GM23338 (cell line): ENCODE data around the gene C10orf105. TPM values are rescaled to one million over a fixed set of nuclear protein-coding genes. Genes with fewer than 3 reads are reported as not detected.
A peak's percentile ranks its signal among the peaks of the same experiment; 100 is the strongest.

Experiments
- ATAC-seq: fragments of 200-7000 bp; cut with Tn5 transposase; 3 replicates; pipeline ENCODE4 v1.9.1; 2020
- DNase-seq: peaks from one replicate; pipeline ENCODE4 v3.0.0-alpha.2; 2015; ENCODE audit warnings: low spot score
- H2AFZ ChIP-seq: fragments of 200-600 bp; sonication (generic); 2 replicates; pipeline ENCODE4 v1.8.0; 2016; ENCODE audit warnings: antibody characterized with exemption, mild to moderate bottlenecking, moderate library complexity
- H3F3A ChIP-seq: fragments of 200-600 bp; sonication (generic); replicated peaks from 2 replicates; pipeline ENCODE4 v1.8.0; 2017; ENCODE audit warnings: antibody characterized with exemption, mixed run types, low read depth
- H3K27ac ChIP-seq: fragments of 200-600 bp; sonication (generic); 2 replicates; pipeline ENCODE4 v1.6.1; 2016; ENCODE audit warnings: low read depth
- H3K27me3 ChIP-seq: fragments of 200-600 bp; sonication (generic); 2 replicates; pipeline ENCODE4 v1.8.0; 2016; ENCODE audit warnings: mild to moderate bottlenecking, mixed run types, moderate library complexity; ENCODE audit not compliant: insufficient read depth
- H3K36me3 ChIP-seq: fragments of 200-600 bp; sonication (generic); 2 replicates; pipeline ENCODE4 v1.8.0; 2016; ENCODE audit warnings: mild to moderate bottlenecking; ENCODE audit not compliant: insufficient read depth
- H3K4me1 ChIP-seq: fragments of 200-600 bp; sonication (generic); 2 replicates; pipeline ENCODE4 v1.8.0; 2016; ENCODE audit warnings: mild to moderate bottlenecking, moderate library complexity; ENCODE audit not compliant: insufficient read depth
- H3K4me2 ChIP-seq: fragments of 200-600 bp; sonication (generic); 2 replicates; pipeline ENCODE4 v1.7.1; 2017; ENCODE audit warnings: mixed run types
- H3K4me3 ChIP-seq: fragments of 200-600 bp; sonication (generic); 2 replicates; pipeline ENCODE4 v1.6.1; 2016; ENCODE audit warnings: mixed run types
- H3K79me2 ChIP-seq: fragments of 200-600 bp; sonication (generic); replicated peaks from 2 replicates; pipeline ENCODE4 v1.8.0; 2017; ENCODE audit warnings: mild to moderate bottlenecking; ENCODE audit not compliant: insufficient read depth
- H3K9me2 ChIP-seq: fragments of 200-600 bp; sonication (generic); 2 replicates; pipeline ENCODE4 v1.8.0; 2017; ENCODE audit not compliant: insufficient read depth
- H4K20me1 ChIP-seq: fragments of 200-600 bp; sonication (generic); replicated peaks from 2 replicates; pipeline ENCODE4 v1.8.0; 2017; ENCODE audit warnings: mild to moderate bottlenecking; ENCODE audit not compliant: insufficient read depth
- H3K27ac Mint-ChIP-seq: 2 replicates; pipeline ENCODE4 v1.8.0; 2020; ENCODE audit warnings: inconsistent platforms, mild to moderate bottlenecking, moderate library complexity, mixed read lengths
- H3K27me3 Mint-ChIP-seq: 3 replicates; pipeline ENCODE4 v1.8.0; 2022; ENCODE audit warnings: low read depth, mild to moderate bottlenecking, moderate library complexity, mixed read lengths, inconsistent platforms; ENCODE audit not compliant: insufficient read depth, poor library complexity
- H3K36me3 Mint-ChIP-seq: 3 replicates; pipeline ENCODE4 v1.8.0; 2021; ENCODE audit warnings: low read depth, mild to moderate bottlenecking, inconsistent platforms, moderate library complexity, mixed read lengths
- H3K4me1 Mint-ChIP-seq: 3 replicates; pipeline ENCODE4 v1.8.0; 2020; ENCODE audit warnings: mild to moderate bottlenecking, inconsistent platforms, mixed read lengths
- H3K4me3 Mint-ChIP-seq: 3 replicates; pipeline ENCODE4 v1.8.0; 2021; ENCODE audit warnings: moderate library complexity, mild to moderate bottlenecking, inconsistent platforms, mixed read lengths
- H3K9me3 Mint-ChIP-seq: 3 replicates; pipeline ENCODE4 v1.8.0; 2020; ENCODE audit warnings: moderate library complexity, mild to moderate bottlenecking, inconsistent platforms, mixed read lengths
- EZH2phosphoT487 ChIP-seq: fragments of 200-600 bp; sonication (generic); IDR thresholded peaks from one replicate; pipeline ENCODE4 v1.8.1; 2018; ENCODE audit warnings: antibody characterized with exemption; ENCODE audit not compliant: unreplicated experiment
- ZNF114 ChIP-seq: fragments of 250-450 bp; sonication (Bioruptor Pico); IDR thresholded peaks from 2 replicates; pipeline ENCODE4 v1.5.0; 2020; ENCODE audit warnings: mild to moderate bottlenecking, moderate library complexity
- ZNF331 ChIP-seq: fragments of 250-450 bp; sonication (Bioruptor Pico); IDR thresholded peaks from 2 replicates; pipeline ENCODE4 v1.5.0; 2020; ENCODE audit warnings: low read depth, mild to moderate bottlenecking, moderate library complexity
- polyA plus RNA-seq: library from polyadenylated mRNA; unstranded; fragments of >200 nt; fragmentation: Nextera tagmentation; extraction: Ambion mirVana; gene quantifications from 2 replicates; pipeline ENCODE4 v1.2.1, GENCODE V29; 2016
- total RNA-seq: library from RNA; depleted of rRNA; stranded (reverse); fragments of >200 nt; shearing (Covaris generic); gene quantifications from 2 replicates; pipeline ENCODE4 v1.2.3, GENCODE V29; 2014
- TF ChIP-seq, protein P1 (sequence below): IDR thresholded peaks from one replicate; pipeline ENCODE4 v1.6.1; 2018; ENCODE audit warnings: antibody characterized with exemption; ENCODE audit not compliant: unreplicated experiment

Gene C10orf105
- total and polyA plus RNA-seq, 2 experiments from 2014 or later, result 0.15 to 0.17 TPM

DNA sequence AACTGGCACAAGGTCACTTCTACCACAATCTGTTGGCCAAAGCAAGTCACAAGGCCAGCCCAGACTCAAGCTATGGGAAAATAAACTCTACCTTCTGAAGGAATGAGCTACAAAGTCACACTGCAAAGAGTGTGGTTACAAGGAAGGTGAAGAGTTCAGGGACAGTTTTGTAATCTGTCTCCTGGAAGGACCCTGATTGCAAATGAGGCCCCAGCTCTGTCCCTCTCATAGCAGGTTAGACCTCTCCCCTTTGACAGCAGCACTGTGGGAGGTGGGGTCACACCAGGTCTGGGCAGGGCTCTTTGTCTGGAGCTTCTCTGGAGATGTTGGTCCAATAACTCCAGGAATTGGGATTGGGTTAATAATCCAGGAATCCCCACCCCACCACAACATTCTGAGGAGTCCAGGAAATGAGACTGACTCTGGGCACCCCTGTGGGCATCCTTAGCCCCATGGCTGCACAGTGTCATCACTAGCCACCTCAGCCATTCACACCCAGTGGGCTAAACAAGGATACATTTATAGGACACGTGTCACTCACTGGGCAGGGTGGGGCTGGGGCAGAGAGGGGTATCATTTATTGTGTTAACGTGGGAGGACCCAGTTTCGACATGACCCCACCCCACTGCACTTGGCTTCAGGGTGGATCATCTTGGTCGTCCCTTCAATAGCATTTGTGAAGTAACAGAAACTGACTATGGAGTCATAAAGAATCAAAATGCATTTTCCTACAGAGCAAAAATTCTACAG lies 23.7 kb upstream of the C10orf105 start (continued):
- TF ChIP-seq, protein P1, sequence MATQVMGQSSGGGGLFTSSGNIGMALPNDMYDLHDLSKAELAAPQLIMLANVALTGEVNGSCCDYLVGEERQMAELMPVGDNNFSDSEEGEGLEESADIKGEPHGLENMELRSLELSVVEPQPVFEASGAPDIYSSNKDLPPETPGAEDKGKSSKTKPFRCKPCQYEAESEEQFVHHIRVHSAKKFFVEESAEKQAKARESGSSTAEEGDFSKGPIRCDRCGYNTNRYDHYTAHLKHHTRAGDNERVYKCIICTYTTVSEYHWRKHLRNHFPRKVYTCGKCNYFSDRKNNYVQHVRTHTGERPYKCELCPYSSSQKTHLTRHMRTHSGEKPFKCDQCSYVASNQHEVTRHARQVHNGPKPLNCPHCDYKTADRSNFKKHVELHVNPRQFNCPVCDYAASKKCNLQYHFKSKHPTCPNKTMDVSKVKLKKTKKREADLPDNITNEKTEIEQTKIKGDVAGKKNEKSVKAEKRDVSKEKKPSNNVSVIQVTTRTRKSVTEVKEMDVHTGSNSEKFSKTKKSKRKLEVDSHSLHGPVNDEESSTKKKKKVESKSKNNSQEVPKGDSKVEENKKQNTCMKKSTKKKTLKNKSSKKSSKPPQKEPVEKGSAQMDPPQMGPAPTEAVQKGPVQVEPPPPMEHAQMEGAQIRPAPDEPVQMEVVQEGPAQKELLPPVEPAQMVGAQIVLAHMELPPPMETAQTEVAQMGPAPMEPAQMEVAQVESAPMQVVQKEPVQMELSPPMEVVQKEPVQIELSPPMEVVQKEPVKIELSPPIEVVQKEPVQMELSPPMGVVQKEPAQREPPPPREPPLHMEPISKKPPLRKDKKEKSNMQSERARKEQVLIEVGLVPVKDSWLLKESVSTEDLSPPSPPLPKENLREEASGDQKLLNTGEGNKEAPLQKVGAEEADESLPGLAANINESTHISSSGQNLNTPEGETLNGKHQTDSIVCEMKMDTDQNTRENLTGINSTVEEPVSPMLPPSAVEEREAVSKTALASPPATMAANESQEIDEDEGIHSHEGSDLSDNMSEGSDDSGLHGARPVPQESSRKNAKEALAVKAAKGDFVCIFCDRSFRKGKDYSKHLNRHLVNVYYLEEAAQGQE, result no peak

DNA sequence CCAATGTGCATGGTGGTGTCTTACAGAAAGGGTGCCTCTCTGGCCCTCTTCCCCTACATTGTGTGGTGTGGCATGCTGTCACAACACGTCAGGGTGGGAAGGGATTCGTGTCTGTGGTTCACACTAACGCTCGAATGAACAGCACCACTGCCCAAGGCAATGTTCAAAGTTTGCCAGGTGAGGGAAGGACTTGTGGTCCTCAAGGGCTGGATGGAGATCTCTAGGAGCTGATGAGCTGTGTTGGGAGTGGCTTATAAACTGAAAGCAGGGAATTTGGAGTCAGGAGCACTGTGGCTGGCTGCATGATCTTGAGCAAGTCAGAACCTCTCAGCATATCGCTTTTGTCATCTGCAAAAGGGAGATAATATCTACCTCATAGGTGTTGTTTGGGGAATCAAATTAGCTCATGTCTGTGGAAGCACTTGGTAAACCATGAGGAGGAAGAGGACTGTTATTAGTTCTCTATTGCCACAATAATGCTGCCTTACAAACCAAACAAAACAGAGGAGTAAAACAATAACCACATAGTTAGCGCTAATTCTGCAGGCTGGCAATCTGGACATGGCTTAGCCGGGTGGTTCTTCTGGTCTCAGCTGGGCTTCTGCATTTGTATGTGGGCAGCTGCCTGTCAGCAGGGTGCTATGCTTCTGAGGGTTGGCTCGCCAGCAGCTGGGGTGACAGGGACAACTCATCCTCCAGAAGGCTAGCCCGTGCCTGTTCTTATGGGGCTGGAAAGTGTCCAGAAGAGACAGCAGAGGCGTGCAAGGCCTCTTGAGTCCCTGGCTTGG lies 22.9 kb upstream of the C10orf105 start:
- H2AFZ ChIP-seq, result no peak overlapping the region

More for the DNA sequence above, 22.9 kb upstream of the C10orf105 start:
- ATAC-seq, result no peak
- Histone ChIP-seq H3K36me3 (no peaks in the 10 kb centered on the region), H3K4me2 (no peak overlapping the region), H3K4me3 (no peak overlapping the region), H3K27me3 (no peaks in the 10 kb centered on the region), H4K20me1 (no peaks in the 10 kb centered on the region), H3F3A (no peaks in the 10 kb centered on the region), H3K9me2 (no peaks in the 10 kb centered on the region), H3K4me1 (no peaks in the 10 kb centered on the region), H3K79me2 (no peaks in the 10 kb centered on the region), H3K27ac (no peak overlapping the region)
- Mint-ChIP-seq H3K36me3 (no peaks in the 10 kb centered on the region; the same call in 2 of the 3 replicates), H3K27ac (no peak overlapping the region), H3K4me1 (peaks cover 14% of the 10 kb centered on the region), H3K9me3 (no peaks in the 10 kb centered on the region), H3K27me3 (peaks cover 8% of the 10 kb centered on the region), H3K4me3 (no peak overlapping the region)
- DNase-seq, result no peak
- TF ChIP-seq EZH2phosphoT487 (no peak), ZNF114 (CRISPR knock-in tag) (no peak), ZNF331 (CRISPR knock-in tag) (peak; percentile 82)
- TF ChIP-seq, protein P1, result no peak
